MM.1S (cell line): ENCODE data around the gene HSPA9.

ENCODE experiments used
- DNase-seq: peaks from one replicate; pipeline ENCODE4 v3.0.0-alpha.2; 2015
- H2AFZ ChIP-seq: fragments of 300-600 bp; sonication (generic); 2 replicates; pipeline ENCODE4 v1.6.0; 2016; ENCODE audit warnings: antibody characterized with exemption, low read length
- H3F3A ChIP-seq: fragments of 300-600 bp; sonication (generic); 2 replicates; pipeline ENCODE4 v1.6.1; 2016; ENCODE audit warnings: mild to moderate bottlenecking, antibody characterized with exemption, low read length, moderate library complexity, mixed read lengths; ENCODE audit not compliant: insufficient read depth
- H3K27ac ChIP-seq: fragments of 300-600 bp; sonication (generic); 2 replicates; pipeline ENCODE4 v1.5.1; 2016; ENCODE audit warnings: mild to moderate bottlenecking, low read length
- H3K27me3 ChIP-seq: fragments of 300-600 bp; sonication (generic); replicated peaks from 2 replicates; pipeline ENCODE4 v1.6.0; 2016; ENCODE audit warnings: low read length; ENCODE audit not compliant: insufficient read depth
- H3K36me3 ChIP-seq: fragments of 300-600 bp; sonication (generic); replicated peaks from 2 replicates; pipeline ENCODE4 v1.6.1; 2016; ENCODE audit warnings: mild to moderate bottlenecking, low read length, mixed read lengths; ENCODE audit not compliant: insufficient read depth
- H3K4me1 ChIP-seq: fragments of 300-600 bp; sonication (generic); 2 replicates; pipeline ENCODE4 v1.6.1; 2016; ENCODE audit warnings: low read length, mixed read lengths
- H3K4me2 ChIP-seq: fragments of 300-600 bp; sonication (generic); 2 replicates; pipeline ENCODE4 v1.6.0; 2016; ENCODE audit warnings: low read depth, low read length
- H3K4me3 ChIP-seq: fragments of 300-600 bp; sonication (generic); 2 replicates; pipeline ENCODE4 v1.5.1; 2016; ENCODE audit warnings: low read length, mixed read lengths
- H3K79me2 ChIP-seq: fragments of 300-600 bp; sonication (generic); 2 replicates; pipeline ENCODE4 v1.6.1; 2016; ENCODE audit warnings: mixed run types, low read length, mixed read lengths
- H3K9ac ChIP-seq: fragments of 300-600 bp; sonication (generic); 2 replicates; pipeline ENCODE4 v1.6.1; 2016; ENCODE audit warnings: low read length, mixed read lengths
- H3K9me2 ChIP-seq: fragments of 300-600 bp; sonication (generic); replicated peaks from 2 replicates; pipeline ENCODE4 v1.6.1; 2016; ENCODE audit warnings: mild to moderate bottlenecking, low read length, mixed read lengths; ENCODE audit not compliant: insufficient read depth
- H3K9me3 ChIP-seq: fragments of 300-600 bp; sonication (generic); replicated peaks from 2 replicates; pipeline ENCODE4 v1.6.1; 2016; ENCODE audit warnings: mild to moderate bottlenecking, low read length, mixed read lengths; ENCODE audit not compliant: insufficient read depth
- H4K20me1 ChIP-seq: fragments of 300-600 bp; sonication (generic); 2 replicates; pipeline ENCODE4 v1.6.1; 2016; ENCODE audit warnings: mild to moderate bottlenecking, low read length, moderate library complexity, mixed read lengths; ENCODE audit not compliant: insufficient read depth
- EZH2 ChIP-seq: fragments of 300-600 bp; sonication (generic); optimal IDR thresholded peaks from 2 replicates; pipeline ENCODE3; 2017; ENCODE audit warnings: low read depth, mild to moderate bottlenecking, antibody characterized with exemption, low read length, mixed read lengths
- EZH2phosphoT487 ChIP-seq: fragments of 300-600 bp; sonication (generic); IDR thresholded peaks from 2 replicates; pipeline ENCODE4 v1.6.1; 2018; ENCODE audit warnings: antibody characterized with exemption, low read length
- TF ChIP-seq, protein P1 (sequence below): fragments of 300-600 bp; sonication (generic); IDR thresholded peaks from 2 replicates; pipeline ENCODE4 v1.5.1; 2016; ENCODE audit warnings: antibody characterized with exemption, low read length, mixed read lengths

HSPA9 gene

DNA sequence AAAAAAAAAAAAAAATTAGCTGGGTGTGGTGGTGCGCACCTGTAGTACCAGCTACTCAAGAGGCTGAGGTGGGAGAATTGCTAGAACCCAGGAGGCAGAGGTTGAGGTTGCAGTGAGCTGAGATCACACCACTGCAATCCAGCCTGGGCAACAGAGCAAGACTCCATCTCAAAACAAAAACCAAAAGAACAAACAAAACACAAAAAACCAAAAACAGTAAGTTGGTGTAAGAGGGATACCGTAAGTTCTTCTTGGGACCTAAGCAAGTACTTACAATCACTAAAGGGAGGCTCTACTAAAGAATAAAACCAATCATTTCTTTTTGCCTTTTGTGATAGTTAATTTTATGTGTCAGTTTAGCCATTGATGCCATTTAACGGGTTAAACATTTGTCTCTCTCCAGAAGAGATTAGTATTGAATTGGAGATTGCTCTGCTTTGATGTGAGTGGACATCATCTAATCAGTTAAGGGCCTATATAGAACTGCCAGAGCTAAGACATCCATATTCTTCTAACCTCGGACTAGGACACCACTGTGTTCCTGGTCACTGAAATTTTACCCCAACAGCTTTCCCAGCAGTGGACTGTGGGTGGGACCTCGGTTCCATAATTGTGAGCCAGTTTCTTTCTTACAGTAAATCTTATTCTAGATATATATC is 21.6 kb downstream of the HSPA9 start:
- Histone ChIP-seq H3K9ac (no peak overlapping the region), H3K9me2 (no peaks in the 10 kb centered on the region), H2AFZ (no peak overlapping the region), H3K4me1 (no peaks in the 10 kb centered on the region), H3K4me2 (no peak overlapping the region), H3K79me2 (peaks cover 28% of the 10 kb centered on the region), H3F3A (peaks cover 51% of the 10 kb centered on the region), H3K27ac (no peak overlapping the region), H3K36me3 (peaks cover 25% of the 10 kb centered on the region), H3K4me3 (no peak overlapping the region), H3K9me3 (no peaks in the 10 kb centered on the region), H3K27me3 (no peaks in the 10 kb centered on the region), H4K20me1 (0 out of 2 replicates have a peak, but pooled peaks cover 2% of the 10 kb centered on the region)
- no peak for DNase-seq
- TF ChIP-seq EZH2phosphoT487 (no peak), EZH2 (no peak)
- TF ChIP-seq, protein P1, sequence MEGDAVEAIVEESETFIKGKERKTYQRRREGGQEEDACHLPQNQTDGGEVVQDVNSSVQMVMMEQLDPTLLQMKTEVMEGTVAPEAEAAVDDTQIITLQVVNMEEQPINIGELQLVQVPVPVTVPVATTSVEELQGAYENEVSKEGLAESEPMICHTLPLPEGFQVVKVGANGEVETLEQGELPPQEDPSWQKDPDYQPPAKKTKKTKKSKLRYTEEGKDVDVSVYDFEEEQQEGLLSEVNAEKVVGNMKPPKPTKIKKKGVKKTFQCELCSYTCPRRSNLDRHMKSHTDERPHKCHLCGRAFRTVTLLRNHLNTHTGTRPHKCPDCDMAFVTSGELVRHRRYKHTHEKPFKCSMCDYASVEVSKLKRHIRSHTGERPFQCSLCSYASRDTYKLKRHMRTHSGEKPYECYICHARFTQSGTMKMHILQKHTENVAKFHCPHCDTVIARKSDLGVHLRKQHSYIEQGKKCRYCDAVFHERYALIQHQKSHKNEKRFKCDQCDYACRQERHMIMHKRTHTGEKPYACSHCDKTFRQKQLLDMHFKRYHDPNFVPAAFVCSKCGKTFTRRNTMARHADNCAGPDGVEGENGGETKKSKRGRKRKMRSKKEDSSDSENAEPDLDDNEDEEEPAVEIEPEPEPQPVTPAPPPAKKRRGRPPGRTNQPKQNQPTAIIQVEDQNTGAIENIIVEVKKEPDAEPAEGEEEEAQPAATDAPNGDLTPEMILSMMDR, result no peak

DNA sequence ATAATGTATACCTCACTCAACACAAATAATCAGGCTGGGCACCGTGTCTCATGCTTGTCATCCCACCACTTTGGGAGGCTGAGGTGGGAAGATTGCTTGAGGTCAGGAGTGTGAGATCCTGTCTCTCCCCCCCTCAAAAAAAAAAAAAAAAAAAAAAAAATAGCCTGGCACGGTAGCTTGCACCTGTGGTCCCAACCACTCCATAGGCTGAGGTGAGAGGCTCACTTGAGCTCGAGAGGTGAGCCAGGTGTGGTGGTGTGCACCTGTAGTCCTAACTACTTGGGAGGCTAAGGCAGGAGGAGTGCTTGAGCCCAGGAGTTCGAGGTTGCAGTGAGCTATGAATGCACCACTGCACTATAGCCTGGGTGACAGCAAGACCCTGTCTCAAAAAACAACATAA is 22.5 kb downstream of the HSPA9 start:
- H3K4me2 ChIP-seq, result no peak overlapping the region
- H3K9ac ChIP-seq, result no peak overlapping the region
- no peaks in the 10 kb centered on the region for H3K9me3 ChIP-seq
- DNase-seq, result no peak
- H3K4me1 ChIP-seq, result no peaks in the 10 kb centered on the region
- H3K36me3 ChIP-seq, result peaks cover 16% of the 10 kb centered on the region
- no peak overlapping the region for H2AFZ ChIP-seq
- 0 out of 2 replicates have a peak, but pooled peaks cover 4% of the 10 kb centered on the region for H4K20me1 ChIP-seq
- H3K4me3 ChIP-seq, result no peak overlapping the region
- H3K9me2 ChIP-seq, result no peaks in the 10 kb centered on the region
- H3F3A ChIP-seq, result peaks cover 54% of the 10 kb centered on the region
- peaks cover 22% of the 10 kb centered on the region for H3K79me2 ChIP-seq
- no peaks in the 10 kb centered on the region for H3K27me3 ChIP-seq
- TF ChIP-seq, protein P1, result no peak
- TF ChIP-seq EZH2phosphoT487 (no peak), EZH2 (no peak)
- H3K27ac ChIP-seq, result no peak overlapping the region

DNA sequence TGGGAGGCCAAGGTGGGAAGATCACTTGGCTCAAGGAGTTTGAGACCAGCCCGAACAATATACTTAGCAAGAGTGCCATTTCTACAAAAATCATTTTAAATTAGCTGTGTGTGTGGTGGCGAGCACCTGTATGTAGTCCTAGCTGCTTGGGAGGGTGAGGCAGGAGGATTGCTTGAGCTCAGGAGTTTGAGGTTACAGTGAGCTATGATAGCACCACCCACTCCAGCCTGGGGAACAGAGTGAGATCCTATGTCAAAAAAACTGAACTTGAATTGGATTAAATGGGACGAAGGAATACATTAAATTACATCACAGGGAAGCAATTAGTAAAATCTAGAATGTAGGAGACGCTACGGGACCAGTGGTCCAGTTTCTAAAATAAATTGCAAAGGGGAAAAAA is 25.8 kb downstream of the HSPA9 start:
- Histone ChIP-seq H3K27ac (no peak overlapping the region), H3K9me2 (no peaks in the 10 kb centered on the region), H3K36me3 (no peaks in the 10 kb centered on the region), H3F3A (peaks cover 29% of the 10 kb centered on the region), H3K4me3 (no peak overlapping the region), H3K27me3 (no peaks in the 10 kb centered on the region), H3K4me2 (no peak overlapping the region), H3K9me3 (no peaks in the 10 kb centered on the region), H3K79me2 (peaks cover 44% of the 10 kb centered on the region), H2AFZ (no peak overlapping the region), H3K4me1 (peaks cover 9% of the 10 kb centered on the region), H4K20me1 (0 out of 2 replicates have a peak, but pooled peaks cover 4% of the 10 kb centered on the region), H3K9ac (no peak overlapping the region)
- no peak for DNase-seq
- TF ChIP-seq, protein P1, result no peak
- TF ChIP-seq EZH2 (no peak), EZH2phosphoT487 (no peak)
